Measurements from ENCODE around the gene STAMBPL1. TPM values are rescaled to one million over a fixed set of nuclear protein-coding genes. Genes with fewer than 3 reads are reported as not detected.

STAMBPL1 gene
- polyA plus RNA-seq, 1 of the 3 experiments (the other 2 are of a cell fraction) = 25.1 TPM

- ChIA-PET CTCF (interaction anchor here (0.7 to 10.7 kb wide), 16 partner anchors 13 to 281 kb away, joined by 3 to 314 read pairs (median 6); partner anchors contain the start of gene FAS), POLR2A (no interaction called here)
- H3F3A ChIP-seq (replicated peaks; ENCODE audit: insufficient read depth) = peaks cover 5% of the 10 kb centered on the region
- H3K4me2 ChIP-seq = no peak overlapping the region
- H3K27me3 ChIP-seq (ENCODE audit: insufficient read depth) = no peaks in the 10 kb centered on the region
- no peaks in the 10 kb centered on the region; the same call in 1 of the 2 replicates for H4K20me1 ChIP-seq (ENCODE audit: insufficient read depth)
- peaks cover 29 to 64% of the 10 kb centered on the region in 2 experiments for H3K36me3 ChIP-seq (replicated peaks in 1 of 2; ENCODE audit: control insufficient read depth in 1 of 2, insufficient read depth in 2 of 2, low read length in 1 of 2)
- WGBS (ENCODE audit: low lambda C conversion rate) = 88% methylated on average over 3 of the region's 3 CpGs
- no peak for DNase-seq
- H3K4me3 ChIP-seq (ENCODE audit: low read depth in 2 of 2, low read length in 1 of 2) = no peak overlapping the region
- H2AFZ ChIP-seq (ENCODE audit: low read depth) = no peak overlapping the region
- TF ChIP-seq FOSL2 (IDR thresholded peaks at IDR 0.05; ENCODE audit: borderline replicate concordance, low read depth) = no peak
- no peak for TF ChIP-seq JUND (IDR thresholded peaks at IDR 0.05)
- TF ChIP-seq MXI1 (IDR thresholded peaks at IDR 0.05; ENCODE audit: low read depth, low read length) = no peak
- TF ChIP-seq PBX3 (IDR thresholded peaks at IDR 0.05) = no peak
- no peak for TF ChIP-seq ZBTB33 (IDR thresholded peaks at IDR 0.05; ENCODE audit: borderline replicate concordance, low read depth)
- no peak for TF ChIP-seq REST (IDR thresholded peaks at IDR 0.05; ENCODE audit: low read depth, low read length)
- TF ChIP-seq RXRA (IDR thresholded peaks at IDR 0.05; ENCODE audit: borderline replicate concordance, low read depth) = no peak
- TF ChIP-seq MEF2A (IDR thresholded peaks at IDR 0.05; ENCODE audit: borderline replicate concordance, low read depth) = no peak
- no peak for TF ChIP-seq RFX5 (IDR thresholded peaks at IDR 0.05; ENCODE audit: low read length)
- no peak for TF ChIP-seq SMC3 (IDR thresholded peaks at IDR 0.05; ENCODE audit: low read depth, low read length)
- no peak for TF ChIP-seq FOXJ3 (CRISPR knock-in tag; IDR thresholded peaks at IDR 0.05)
- TF ChIP-seq YY1 (IDR thresholded peaks at IDR 0.05; ENCODE audit: low read depth) = no peak
- TF ChIP-seq SIN3A (IDR thresholded peaks at IDR 0.05; ENCODE audit: borderline replicate concordance, low read depth, low read length) = no peak
- TF ChIP-seq TEAD4 (IDR thresholded peaks at IDR 0.05; ENCODE audit: borderline replicate concordance, insufficient read depth) = no peak
- TF ChIP-seq RAD21 (IDR thresholded peaks at IDR 0.05; ENCODE audit: low read length) = no peak
- no peak for TF ChIP-seq GABPA (IDR thresholded peaks at IDR 0.05; ENCODE audit: low read depth)
- no peak for TF ChIP-seq TAF1 (IDR thresholded peaks at IDR 0.05; ENCODE audit: borderline replicate concordance, low read depth, low read length)
- no peaks in the 10 kb centered on the region for H3K9me2 ChIP-seq
- H3K9ac ChIP-seq = no peak overlapping the region
- peaks cover 7 to 11% of the 10 kb centered on the region in 2 experiments; a peak in 2 of 4 replicates for H3K4me1 ChIP-seq (ENCODE audit: control insufficient read depth in 1 of 2, insufficient read depth in 2 of 2, low read depth in 1 of 2, low read length in 1 of 2)
- H3K79me2 ChIP-seq (ENCODE audit: insufficient read depth) = no peaks in the 10 kb centered on the region
- no peaks in the 10 kb centered on the region for H3K9me3 ChIP-seq
- H3K27ac ChIP-seq (ENCODE audit: low read depth in 2 of 2, low read length in 1 of 2) = no peak overlapping the region
Observed at GRCh38 chr10:88936656-88937055, 56.6 kb downstream of the STAMBPL1 start.

All from SK-N-SH (cell line).